Epithelial cell of proximal tubule (primary cell): Measurements from ENCODE around the gene GGNBP2. TPM values are rescaled to one million over a fixed set of nuclear protein-coding genes. Genes with fewer than 3 reads are reported as not detected.

Experiments
- DNase-seq: peaks from one replicate; pipeline ENCODE4 v3.0.0-alpha.2; 2011; ENCODE audit warnings: low read depth
- H3K4me3 ChIP-seq: 2 replicates; pipeline ENCODE4 v1.5.1; 2011; ENCODE audit warnings: low read depth, mild to moderate bottlenecking, low read length
- CTCF ChIP-seq: conservative IDR thresholded peaks from 2 replicates; pipeline ENCODE4 v1.5.1; 2012; ENCODE audit warnings: low read depth, mild to moderate bottlenecking, low read length
- total RNA-seq: library from RNA; depleted of rRNA; stranded (reverse); fragments of >200 nt; gene quantifications from 2 replicates; pipeline ENCODE4 v1.2.3, GENCODE V29; 2015

Gene GGNBP2
- total RNA-seq, 1 donor from 2014 or later = 32.6 TPM

DNA sequence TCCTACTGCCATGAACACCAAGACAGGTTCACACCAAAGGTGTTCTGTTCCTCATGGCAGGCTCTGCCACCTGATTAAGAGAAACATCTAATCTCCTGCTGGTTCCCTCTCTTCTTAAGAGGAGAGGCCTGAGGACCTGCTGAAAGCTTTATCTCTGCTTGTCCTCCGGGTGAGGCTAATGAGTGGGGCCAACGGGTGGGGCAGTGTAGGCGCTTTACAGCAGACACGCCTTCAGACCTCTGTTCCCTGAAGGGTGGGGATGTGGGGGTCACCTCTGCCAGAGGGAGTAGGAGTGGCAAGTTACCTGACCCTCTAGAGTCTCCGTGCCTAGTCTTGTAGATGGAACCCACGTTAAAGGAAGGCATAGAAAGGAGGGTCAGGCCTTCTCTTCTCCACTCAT lies 52.5 kb downstream of the GGNBP2 start:
- DNase-seq = no peak
- TF ChIP-seq CTCF = no peak

GRCh38 chr17:36597866-36598777 lies 53.4 kb downstream of the GGNBP2 start:
- no peak for TF ChIP-seq CTCF
- H3K4me3 ChIP-seq = no peak overlapping the region
- no peak for DNase-seq

More for the DNA sequence above, 52.5 kb downstream of the GGNBP2 start:
- no peak overlapping the region for H3K4me3 ChIP-seq

DNA sequence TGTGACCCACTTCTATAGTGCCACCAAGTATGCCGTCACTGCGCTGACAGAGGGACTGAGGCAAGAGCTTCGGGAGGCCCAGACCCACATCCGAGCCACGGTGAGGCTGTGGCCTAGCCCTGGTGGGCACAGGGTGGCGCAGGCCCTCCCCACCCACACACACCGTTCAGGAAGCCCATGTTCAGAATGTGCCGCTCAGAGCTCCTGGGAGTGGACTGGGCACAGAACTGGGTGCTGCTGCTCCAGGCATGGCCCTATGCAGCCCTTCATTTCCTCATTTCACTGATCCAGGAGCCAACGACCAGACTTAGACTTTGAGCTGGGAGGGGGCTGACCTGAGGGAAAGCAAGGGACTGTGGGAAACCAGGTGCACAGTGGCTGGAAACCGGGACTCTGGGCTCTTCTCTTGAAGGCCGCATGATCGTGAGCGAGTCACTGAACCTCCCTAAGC lies 54.3 kb downstream of the GGNBP2 start:
- DNase-seq = no peak
- H3K4me3 ChIP-seq = no peak overlapping the region
- no peak for TF ChIP-seq CTCF

- DNase-seq = no peak
- H3K4me3 ChIP-seq = no peak overlapping the region
- no peak for TF ChIP-seq CTCF
Measured at GRCh38 chr17:36599546-36600250, 55.0 kb downstream of the GGNBP2 start.

DNA sequence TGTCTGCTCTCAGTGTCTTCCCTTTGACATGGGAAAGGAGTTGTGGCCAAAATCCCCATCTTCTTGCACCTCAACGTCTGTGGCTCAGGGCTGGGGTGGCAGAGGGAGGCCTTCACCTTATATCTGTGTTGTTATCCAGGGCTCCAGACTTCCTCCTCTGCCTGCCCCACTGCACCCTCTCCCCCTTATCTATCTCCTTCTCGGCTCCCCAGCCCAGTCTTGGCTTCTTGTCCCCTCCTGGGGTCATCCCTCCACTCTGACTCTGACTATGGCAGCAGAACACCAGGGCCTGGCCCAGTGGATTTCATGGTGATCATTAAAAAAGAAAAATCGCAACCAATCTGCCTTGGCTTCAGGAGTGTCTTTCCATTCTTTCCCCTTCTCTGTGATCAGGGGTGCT lies 55.7 kb downstream of the GGNBP2 start:
- DNase-seq = no peak
- peak overlapping the region; percentile 95 for H3K4me3 ChIP-seq

DNA sequence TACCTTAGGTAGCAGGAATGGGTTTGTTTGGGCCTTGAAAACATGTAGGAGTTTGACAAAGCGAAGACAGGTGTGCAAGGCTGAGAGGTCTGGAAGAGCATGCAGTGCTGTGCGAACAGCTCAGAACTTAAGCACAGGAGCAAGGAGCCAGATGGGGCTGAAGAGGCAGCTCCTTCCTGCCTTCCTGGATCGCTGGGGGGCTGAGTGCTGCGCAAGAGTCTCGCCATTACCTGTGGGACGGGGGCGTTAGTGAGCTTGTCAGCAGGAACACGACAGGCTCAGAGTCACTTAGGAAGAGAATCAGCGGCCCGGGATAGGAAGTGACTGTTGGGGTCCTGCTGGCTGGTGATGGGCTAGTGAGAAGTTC lies 56.2 kb downstream of the GGNBP2 start:
- peak overlapping the region; percentile 95 for H3K4me3 ChIP-seq
- no peak for DNase-seq
- no peak for TF ChIP-seq CTCF

More for the DNA sequence above, 55.7 kb downstream of the GGNBP2 start:
- no peak for TF ChIP-seq CTCF
